WTC11 (cell line): ENCODE results near the gene DMD. TPM values are rescaled to one million over a fixed set of nuclear protein-coding genes. Genes with fewer than 3 reads are reported as not detected.

Experiments
- ATAC-seq: fragments of 200-7000 bp; cut with Tn5 transposase; 2 replicates; pipeline ENCODE4 v1.10.0; 2021; ENCODE audit warnings: mild to moderate bottlenecking, moderate library complexity
- CTCF ChIA-PET: fragments of 300-600 bp; sonication (Branson Sonifier 250); formaldehyde crosslinking; loops from one replicate; lab custom pipeline; 2021; ENCODE audit warnings: antibody characterized with exemption; lab: Charles Lee
- POLR2A ChIA-PET: fragments of 350-600 bp; sonication (Branson Sonifier 250); formaldehyde crosslinking; loops from one replicate; lab custom pipeline; 2021; ENCODE audit warnings: antibody characterized with exemption; lab: Charles Lee
- DNase-seq: peaks from one replicate; pipeline ENCODE4 v3.0.0; 2021; ENCODE audit warnings: low spot score
- H3K27ac Mint-ChIP-seq: 2 replicates; pipeline ENCODE4 v1.8.0; 2021; ENCODE audit warnings: mixed read lengths
- H3K27me3 Mint-ChIP-seq: 2 replicates; pipeline ENCODE4 v1.8.0; 2021; ENCODE audit warnings: low read depth, mild to moderate bottlenecking, moderate library complexity, mixed read lengths
- H3K36me3 Mint-ChIP-seq: 2 replicates; pipeline ENCODE4 v1.8.0; 2021; ENCODE audit warnings: mixed read lengths
- H3K4me1 Mint-ChIP-seq: 2 replicates; pipeline ENCODE4 v1.8.0; 2022; ENCODE audit warnings: mixed read lengths
- H3K4me3 Mint-ChIP-seq: 2 replicates; pipeline ENCODE4 v1.8.0; 2021; ENCODE audit warnings: mild to moderate bottlenecking, moderate library complexity, mixed read lengths
- H3K9me3 Mint-ChIP-seq: 2 replicates; pipeline ENCODE4 v1.8.0; 2021; ENCODE audit warnings: mixed read lengths
- ATF6 ChIP-seq: sonication (generic); formaldehyde crosslinking; IDR thresholded peaks from 2 replicates; pipeline ENCODE4 v1.8.1; 2023; ENCODE audit warnings: mild to moderate bottlenecking, missing genetic modification reagents
- CREM ChIP-seq: sonication (generic); formaldehyde crosslinking; IDR thresholded peaks from 2 replicates; pipeline ENCODE4 v1.8.1; 2022; ENCODE audit warnings: mild to moderate bottlenecking, missing genetic modification reagents, moderate library complexity
- E2F1 ChIP-seq: sonication (generic); formaldehyde crosslinking; IDR thresholded peaks from 2 replicates; pipeline ENCODE4 v1.8.0; 2022; ENCODE audit warnings: mild to moderate bottlenecking, missing genetic modification reagents
- ESRRA ChIP-seq: sonication (generic); formaldehyde crosslinking; IDR thresholded peaks from 2 replicates; pipeline ENCODE4 v1.8.1; 2022; ENCODE audit warnings: mild to moderate bottlenecking, missing genetic modification reagents, borderline replicate concordance
- GABPB1 ChIP-seq: sonication (generic); formaldehyde crosslinking; IDR thresholded peaks from 2 replicates; pipeline ENCODE4 v1.8.1; 2023; ENCODE audit warnings: mild to moderate bottlenecking, missing genetic modification reagents
- HMGXB4 ChIP-seq: sonication (generic); formaldehyde crosslinking; IDR thresholded peaks from 2 replicates; pipeline ENCODE4 v1.8.1; 2023; ENCODE audit warnings: mild to moderate bottlenecking, moderate library complexity, missing genetic modification reagents
- MXD4 ChIP-seq: fragments of 250-450 bp; sonication (Bioruptor Pico); IDR thresholded peaks from 2 replicates; pipeline ENCODE4 v1.8.0; 2021; ENCODE audit warnings: mild to moderate bottlenecking, moderate library complexity, borderline replicate concordance
- NR2C2 ChIP-seq: sonication (generic); formaldehyde crosslinking; IDR thresholded peaks from 2 replicates; pipeline ENCODE4 v1.8.0; 2022; ENCODE audit warnings: mild to moderate bottlenecking, missing genetic modification reagents
- PRRX2 ChIP-seq: fragments of 250-450 bp; sonication (Bioruptor Pico); IDR thresholded peaks from 2 replicates; pipeline ENCODE4 v1.8.0; 2021; ENCODE audit warnings: mild to moderate bottlenecking
- SP1 ChIP-seq: sonication (generic); formaldehyde crosslinking; conservative IDR thresholded peaks from 2 replicates; pipeline ENCODE4 v1.8.1; 2022; ENCODE audit warnings: missing genetic modification reagents
- ZMAT4 ChIP-seq: fragments of 250-450 bp; sonication (Bioruptor Pico); IDR thresholded peaks from 2 replicates; pipeline ENCODE4 v1.9.0; 2021; ENCODE audit warnings: mild to moderate bottlenecking
- ZNF121 ChIP-seq: sonication (generic); formaldehyde crosslinking; IDR thresholded peaks from 2 replicates; pipeline ENCODE4 v1.8.0; 2023; ENCODE audit warnings: missing genetic modification reagents
- total RNA-seq: library from RNA; stranded (reverse); gene quantifications from 3 replicates; pipeline ENCODE4 v1.2.3, GENCODE V29; 2021
- TF ChIP-seq, protein P1 (sequence below): sonication (generic); formaldehyde crosslinking; IDR thresholded peaks from 2 replicates; pipeline ENCODE4 v1.8.1; 2022; ENCODE audit warnings: mild to moderate bottlenecking, missing genetic modification reagents, moderate library complexity, borderline replicate concordance
- TF ChIP-seq, protein P2 (sequence below): sonication (generic); formaldehyde crosslinking; IDR thresholded peaks from 2 replicates; pipeline ENCODE4 v1.8.0; 2022; ENCODE audit warnings: mild to moderate bottlenecking, missing genetic modification reagents
- TF ChIP-seq, protein P3 (sequence below): fragments of 250-450 bp; sonication (Bioruptor Pico); IDR thresholded peaks from 2 replicates; pipeline ENCODE4 v1.9.0; 2021; ENCODE audit warnings: mild to moderate bottlenecking

DMD gene
- total RNA-seq, 1 experiment from 2014 or later = 9.1 TPM

DNA sequence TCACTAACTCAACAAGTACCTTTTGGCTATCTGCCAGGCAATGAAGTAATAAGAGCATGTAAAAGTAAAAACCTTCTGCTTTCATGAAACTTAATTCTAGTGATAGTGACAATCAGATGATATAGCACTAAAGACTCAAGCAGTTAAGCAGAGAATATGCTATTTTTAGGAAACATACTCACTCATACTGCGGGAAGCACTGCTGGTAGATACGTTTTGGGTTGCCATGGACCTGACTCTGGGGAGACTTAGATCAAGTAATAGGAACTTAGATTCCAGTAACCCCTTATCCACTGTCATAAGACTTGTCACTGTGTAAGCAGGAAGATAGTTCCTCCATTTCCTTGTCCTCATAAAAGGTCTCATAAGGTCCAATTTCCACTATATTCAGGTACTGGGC lies 386.3 kb downstream of the DMD start (continued):
- TF ChIP-seq, protein P1, sequence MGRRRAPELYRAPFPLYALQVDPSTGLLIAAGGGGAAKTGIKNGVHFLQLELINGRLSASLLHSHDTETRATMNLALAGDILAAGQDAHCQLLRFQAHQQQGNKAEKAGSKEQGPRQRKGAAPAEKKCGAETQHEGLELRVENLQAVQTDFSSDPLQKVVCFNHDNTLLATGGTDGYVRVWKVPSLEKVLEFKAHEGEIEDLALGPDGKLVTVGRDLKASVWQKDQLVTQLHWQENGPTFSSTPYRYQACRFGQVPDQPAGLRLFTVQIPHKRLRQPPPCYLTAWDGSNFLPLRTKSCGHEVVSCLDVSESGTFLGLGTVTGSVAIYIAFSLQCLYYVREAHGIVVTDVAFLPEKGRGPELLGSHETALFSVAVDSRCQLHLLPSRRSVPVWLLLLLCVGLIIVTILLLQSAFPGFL (CRISPR knock-in tag) = no peak
- TF ChIP-seq E2F1 (CRISPR knock-in tag) (no peak), ZMAT4 (CRISPR knock-in tag) (no peak)
- TF ChIP-seq, protein P2, sequence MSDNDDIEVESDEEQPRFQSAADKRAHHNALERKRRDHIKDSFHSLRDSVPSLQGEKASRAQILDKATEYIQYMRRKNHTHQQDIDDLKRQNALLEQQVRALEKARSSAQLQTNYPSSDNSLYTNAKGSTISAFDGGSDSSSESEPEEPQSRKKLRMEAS = no peak

- H3K9me3 Mint-ChIP-seq = peaks cover 26% of the 10 kb centered on the region
- no peak for DNase-seq
- CTCF ChIA-PET = no interaction called here
- no peaks in the 10 kb centered on the region; the same call in 1 of the 2 replicates for H3K27me3 Mint-ChIP-seq
- H3K36me3 Mint-ChIP-seq = peaks cover 14% of the 10 kb centered on the region
- H3K4me1 Mint-ChIP-seq = no peaks in the 10 kb centered on the region
- POLR2A ChIA-PET = no interaction called here
- no peak for TF ChIP-seq ESRRA (CRISPR knock-in tag)
- H3K27ac Mint-ChIP-seq = no peak overlapping the region
- ATAC-seq = no peak
- H3K4me3 Mint-ChIP-seq = no peak overlapping the region
Measured at GRCh38 chrX:32804034-32804433, 407.3 kb downstream of the DMD start.

DNA sequence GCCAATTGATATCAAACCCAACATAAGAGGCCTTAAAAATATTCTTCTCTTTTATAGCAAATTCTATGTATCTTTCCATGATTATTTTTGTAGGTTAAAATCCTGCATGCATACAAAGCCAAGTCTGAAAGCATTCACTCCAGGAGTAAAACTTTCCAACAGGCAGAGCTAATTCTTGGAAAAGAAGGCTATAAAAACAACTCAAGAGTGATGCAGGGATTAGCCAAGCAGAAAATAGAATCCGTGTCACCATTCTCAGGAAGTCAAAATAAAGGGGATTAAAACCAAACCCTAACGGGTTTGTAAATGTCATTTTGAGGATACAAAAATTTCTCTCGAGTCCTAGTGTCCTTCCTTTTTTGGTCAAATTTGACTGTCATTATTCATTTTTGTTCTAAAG lies 412.4 kb downstream of the DMD start:
- Mint-ChIP-seq H3K36me3 (peaks cover 9% of the 10 kb centered on the region; the same call in 1 of the 2 replicates), H3K9me3 (peaks cover 14% of the 10 kb centered on the region), H3K27ac (no peak overlapping the region), H3K27me3 (no peaks in the 10 kb centered on the region), H3K4me1 (no peaks in the 10 kb centered on the region), H3K4me3 (no peak overlapping the region)
- POLR2A ChIA-PET = no interaction called here
- CTCF ChIA-PET = no interaction called here
- DNase-seq (no peak), ATAC-seq (no peak)
- TF ChIP-seq, protein P3, sequence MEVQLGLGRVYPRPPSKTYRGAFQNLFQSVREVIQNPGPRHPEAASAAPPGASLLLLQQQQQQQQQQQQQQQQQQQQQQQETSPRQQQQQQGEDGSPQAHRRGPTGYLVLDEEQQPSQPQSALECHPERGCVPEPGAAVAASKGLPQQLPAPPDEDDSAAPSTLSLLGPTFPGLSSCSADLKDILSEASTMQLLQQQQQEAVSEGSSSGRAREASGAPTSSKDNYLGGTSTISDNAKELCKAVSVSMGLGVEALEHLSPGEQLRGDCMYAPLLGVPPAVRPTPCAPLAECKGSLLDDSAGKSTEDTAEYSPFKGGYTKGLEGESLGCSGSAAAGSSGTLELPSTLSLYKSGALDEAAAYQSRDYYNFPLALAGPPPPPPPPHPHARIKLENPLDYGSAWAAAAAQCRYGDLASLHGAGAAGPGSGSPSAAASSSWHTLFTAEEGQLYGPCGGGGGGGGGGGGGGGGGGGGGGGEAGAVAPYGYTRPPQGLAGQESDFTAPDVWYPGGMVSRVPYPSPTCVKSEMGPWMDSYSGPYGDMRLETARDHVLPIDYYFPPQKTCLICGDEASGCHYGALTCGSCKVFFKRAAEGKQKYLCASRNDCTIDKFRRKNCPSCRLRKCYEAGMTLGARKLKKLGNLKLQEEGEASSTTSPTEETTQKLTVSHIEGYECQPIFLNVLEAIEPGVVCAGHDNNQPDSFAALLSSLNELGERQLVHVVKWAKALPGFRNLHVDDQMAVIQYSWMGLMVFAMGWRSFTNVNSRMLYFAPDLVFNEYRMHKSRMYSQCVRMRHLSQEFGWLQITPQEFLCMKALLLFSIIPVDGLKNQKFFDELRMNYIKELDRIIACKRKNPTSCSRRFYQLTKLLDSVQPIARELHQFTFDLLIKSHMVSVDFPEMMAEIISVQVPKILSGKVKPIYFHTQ (CRISPR knock-in tag) = no peak
- TF ChIP-seq ZNF121 (CRISPR knock-in tag) = no peak
- TF ChIP-seq, protein P1 (CRISPR knock-in tag) = no peak
- no peak for TF ChIP-seq HMGXB4 (CRISPR knock-in tag)
- no peak for TF ChIP-seq CREM (CRISPR knock-in tag)

- ATAC-seq (no peak), DNase-seq (no peak)
- Mint-ChIP-seq H3K9me3 (peaks cover 5% of the 10 kb centered on the region; the same call in 1 of the 2 replicates), H3K27ac (no peak overlapping the region), H3K36me3 (peaks cover 3% of the 10 kb centered on the region; the same call in 1 of the 2 replicates), H3K4me1 (peaks cover 10% of the 10 kb centered on the region), H3K4me3 (no peak overlapping the region), H3K27me3 (no peaks in the 10 kb centered on the region)
- CTCF ChIA-PET = no interaction called here
- TF ChIP-seq ATF6 (CRISPR knock-in tag) (no peak), NR2C2 (CRISPR knock-in tag) (no peak), SP1 (CRISPR knock-in tag) (no peak), GABPB1 (CRISPR knock-in tag) (no peak), MXD4 (CRISPR knock-in tag) (no peak), PRRX2 (no peak)
- POLR2A ChIA-PET = no interaction called here
Measured at GRCh38 chrX:32788936-32789335, 422.4 kb downstream of the DMD start.
